Suppressor macrophage treated with lipopolysaccharide for 4 hours (primary cell): Measurements from ENCODE around the gene ATP9A.
A peak's percentile ranks its signal among the peaks of the same experiment; 100 is the strongest.
"Not testable (repeated sequence)": the region's sequence is repeated elsewhere in the genome, so short reads cannot be mapped to it uniquely, and the experiment has no call there.

Experiments
- DNase-seq: peaks from one replicate; pipeline ENCODE4 v3.0.0-alpha.2; 2020

The ATP9A gene, protein sequence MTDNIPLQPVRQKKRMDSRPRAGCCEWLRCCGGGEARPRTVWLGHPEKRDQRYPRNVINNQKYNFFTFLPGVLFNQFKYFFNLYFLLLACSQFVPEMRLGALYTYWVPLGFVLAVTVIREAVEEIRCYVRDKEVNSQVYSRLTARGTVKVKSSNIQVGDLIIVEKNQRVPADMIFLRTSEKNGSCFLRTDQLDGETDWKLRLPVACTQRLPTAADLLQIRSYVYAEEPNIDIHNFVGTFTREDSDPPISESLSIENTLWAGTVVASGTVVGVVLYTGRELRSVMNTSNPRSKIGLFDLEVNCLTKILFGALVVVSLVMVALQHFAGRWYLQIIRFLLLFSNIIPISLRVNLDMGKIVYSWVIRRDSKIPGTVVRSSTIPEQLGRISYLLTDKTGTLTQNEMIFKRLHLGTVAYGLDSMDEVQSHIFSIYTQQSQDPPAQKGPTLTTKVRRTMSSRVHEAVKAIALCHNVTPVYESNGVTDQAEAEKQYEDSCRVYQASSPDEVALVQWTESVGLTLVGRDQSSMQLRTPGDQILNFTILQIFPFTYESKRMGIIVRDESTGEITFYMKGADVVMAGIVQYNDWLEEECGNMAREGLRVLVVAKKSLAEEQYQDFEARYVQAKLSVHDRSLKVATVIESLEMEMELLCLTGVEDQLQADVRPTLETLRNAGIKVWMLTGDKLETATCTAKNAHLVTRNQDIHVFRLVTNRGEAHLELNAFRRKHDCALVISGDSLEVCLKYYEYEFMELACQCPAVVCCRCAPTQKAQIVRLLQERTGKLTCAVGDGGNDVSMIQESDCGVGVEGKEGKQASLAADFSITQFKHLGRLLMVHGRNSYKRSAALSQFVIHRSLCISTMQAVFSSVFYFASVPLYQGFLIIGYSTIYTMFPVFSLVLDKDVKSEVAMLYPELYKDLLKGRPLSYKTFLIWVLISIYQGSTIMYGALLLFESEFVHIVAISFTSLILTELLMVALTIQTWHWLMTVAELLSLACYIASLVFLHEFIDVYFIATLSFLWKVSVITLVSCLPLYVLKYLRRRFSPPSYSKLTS

DNA sequence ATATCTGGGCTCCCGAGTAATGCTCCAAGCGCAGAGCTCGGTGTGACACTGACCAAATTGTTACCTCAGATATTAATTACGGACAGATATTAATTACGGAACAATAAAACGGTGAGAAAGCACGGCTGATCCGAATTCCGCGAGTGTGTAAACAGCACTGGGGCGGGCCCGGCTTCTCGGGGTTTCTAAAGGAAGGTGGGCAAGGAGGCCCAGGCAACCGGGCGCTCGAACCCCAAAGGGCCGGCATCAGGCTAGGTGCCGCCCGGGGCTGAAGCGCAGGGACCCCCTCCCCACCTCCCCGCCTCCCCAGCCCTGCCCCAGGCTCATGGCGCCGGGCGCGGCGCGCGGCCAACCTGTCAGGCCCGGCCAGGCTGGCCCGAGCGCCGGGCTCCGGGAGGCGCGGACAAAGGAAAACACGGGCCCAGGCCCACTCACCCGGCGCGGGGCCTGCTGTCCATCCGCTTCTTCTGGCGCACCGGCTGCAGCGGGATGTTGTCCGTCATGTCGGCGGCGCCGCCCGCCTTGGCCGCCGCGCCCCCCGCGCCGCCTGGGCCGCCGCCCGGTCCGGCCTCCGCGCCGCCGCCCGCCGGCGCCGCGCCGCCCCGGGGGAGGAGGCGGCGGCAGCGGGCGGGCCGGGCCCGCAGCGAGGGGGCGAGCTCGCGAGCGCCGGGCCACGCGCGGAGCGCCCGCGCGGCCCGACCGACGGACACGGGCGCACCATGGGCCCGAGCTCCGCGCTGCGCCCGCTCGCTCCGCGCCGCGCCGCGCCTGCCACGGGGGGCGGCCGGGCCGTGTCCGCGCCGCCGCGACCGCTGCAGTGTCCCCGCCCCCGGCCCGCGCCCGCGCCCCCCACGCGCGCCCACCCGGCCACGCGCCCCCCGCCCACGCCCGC, at the start of gene ATP9A:
TSS of gene ATP9A (minus strand) at position 524 of the 892 bp plus-strand sequence. CDS start at position 503, 21 bp downstream.
- no peak for DNase-seq

GRCh38 chr20:51816856-51817255, 48.7 kb upstream of the ATP9A start:
- not testable (repeated sequence) for DNase-seq

DNA sequence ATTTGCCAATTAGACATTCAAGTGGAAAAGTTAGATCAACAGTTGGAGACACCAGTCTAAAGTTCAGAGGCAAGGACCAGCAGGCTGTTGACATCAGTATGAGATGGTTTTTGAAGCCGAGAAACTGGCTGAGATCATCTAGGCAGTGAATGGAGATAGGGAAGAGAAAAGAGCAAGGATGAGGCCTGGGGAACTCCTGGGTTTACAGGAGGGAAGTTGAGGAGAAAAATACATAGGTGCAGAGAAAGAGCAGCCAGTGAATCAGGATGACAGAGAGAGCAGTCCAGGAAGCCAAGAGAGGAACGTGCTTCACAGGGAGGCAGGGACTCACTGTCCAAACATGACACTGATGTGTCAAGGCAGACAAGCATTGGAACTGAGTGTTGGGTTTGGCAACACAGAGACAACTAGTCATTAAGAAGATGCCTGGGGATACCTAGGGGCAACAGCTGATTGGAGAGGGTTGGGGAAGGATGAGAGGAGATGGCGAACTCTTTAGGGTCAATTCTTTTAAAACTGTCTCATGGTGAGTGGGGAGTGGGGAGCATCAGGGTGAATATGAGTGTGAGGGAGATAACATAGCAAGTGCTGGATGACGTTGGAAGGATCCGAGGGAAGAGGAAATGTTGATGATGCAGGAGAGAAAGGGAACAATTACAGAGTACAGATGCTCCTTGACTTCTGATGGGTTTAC, 47.3 kb upstream of the ATP9A start:
- DNase-seq: no peak

DNA sequence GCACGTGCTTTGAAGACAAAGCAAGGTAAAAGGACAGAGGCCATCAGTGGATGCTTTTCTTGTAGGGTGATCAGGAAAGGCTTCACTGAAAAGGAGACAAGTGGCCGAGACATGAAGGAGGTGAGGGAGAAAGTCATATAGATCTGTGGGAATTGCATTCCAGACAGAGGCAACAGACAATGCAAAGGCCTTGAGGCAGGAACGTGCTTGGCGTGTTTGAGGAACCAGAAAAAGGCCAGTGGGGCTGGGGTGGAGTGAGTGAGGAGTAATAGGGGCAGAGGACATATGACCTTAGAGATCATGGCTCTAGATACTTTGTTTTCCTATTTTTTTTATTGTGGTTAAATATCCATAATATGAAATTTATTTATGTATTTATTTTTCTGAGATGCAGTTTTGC, 44.7 kb upstream of the ATP9A start:
- DNase-seq: no peak

- DNase-seq: no peak
Measured at GRCh38 chr20:51811514-51812128, 43.4 kb upstream of the ATP9A start.

GRCh38 chr20:51811042-51811355, 42.8 kb upstream of the ATP9A start:
- no peak for DNase-seq

GRCh38 chr20:51810155-51811041, 42.2 kb upstream of the ATP9A start:
- DNase-seq: no peak

GRCh38 chr20:51807720-51808250, 39.6 kb upstream of the ATP9A start:
- no peak for DNase-seq

GRCh38 chr20:51804754-51805153, 36.6 kb upstream of the ATP9A start:
- DNase-seq: no peak

- no peak for DNase-seq
Measured at GRCh38 chr20:51803148-51803854, 35.1 kb upstream of the ATP9A start.

- DNase-seq: no peak
Measured at GRCh38 chr20:51802170-51802751, 34.1 kb upstream of the ATP9A start, which contains the start of gene SALL4. Gene SALL4, minus strand, starts transcription at chr20:51802521. Its CDS starts 113 bp downstream, at chr20:51802408.

- DNase-seq: no peak
Measured at GRCh38 chr20:51801823-51802123, 33.6 kb upstream of the ATP9A start.

DNA sequence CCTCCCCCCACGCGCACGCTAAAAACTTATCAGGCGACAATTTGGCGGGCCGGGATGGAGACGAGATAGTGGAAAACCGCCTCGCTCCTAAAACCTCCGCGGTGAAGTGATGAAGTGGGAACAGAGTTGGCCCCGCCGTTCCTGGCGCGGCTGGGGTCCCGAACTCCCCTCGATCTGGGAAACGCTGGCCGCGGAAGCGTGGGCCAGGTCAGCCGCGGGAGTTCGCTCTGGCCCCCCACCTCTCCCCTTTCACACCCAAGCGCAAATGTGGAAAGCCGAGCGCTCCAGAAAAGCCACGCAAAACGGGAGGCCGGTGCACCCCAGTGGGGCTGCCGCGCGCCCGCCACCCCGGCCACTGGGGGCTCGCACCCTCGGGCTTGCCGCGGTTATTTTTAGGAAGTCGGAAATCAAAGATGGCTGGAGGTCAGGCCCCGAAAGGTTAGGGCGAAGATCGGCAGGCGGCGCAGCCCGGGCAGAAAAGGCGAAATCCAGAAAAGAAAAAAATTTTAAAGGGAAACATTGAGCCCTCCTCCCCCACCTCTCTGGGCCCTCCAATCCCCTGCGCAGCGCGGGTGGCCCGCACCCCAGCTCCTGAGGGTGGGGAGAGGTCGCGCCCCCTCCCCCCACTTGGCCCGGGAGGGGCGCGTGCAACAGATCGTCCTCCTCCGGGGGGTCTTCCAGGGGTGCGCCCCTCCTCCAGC, 33.1 kb upstream of the ATP9A start:
- peak; percentile 9 for DNase-seq

- DNase-seq: no peak
Measured at GRCh38 chr20:51800872-51801121, 32.6 kb upstream of the ATP9A start.

DNA sequence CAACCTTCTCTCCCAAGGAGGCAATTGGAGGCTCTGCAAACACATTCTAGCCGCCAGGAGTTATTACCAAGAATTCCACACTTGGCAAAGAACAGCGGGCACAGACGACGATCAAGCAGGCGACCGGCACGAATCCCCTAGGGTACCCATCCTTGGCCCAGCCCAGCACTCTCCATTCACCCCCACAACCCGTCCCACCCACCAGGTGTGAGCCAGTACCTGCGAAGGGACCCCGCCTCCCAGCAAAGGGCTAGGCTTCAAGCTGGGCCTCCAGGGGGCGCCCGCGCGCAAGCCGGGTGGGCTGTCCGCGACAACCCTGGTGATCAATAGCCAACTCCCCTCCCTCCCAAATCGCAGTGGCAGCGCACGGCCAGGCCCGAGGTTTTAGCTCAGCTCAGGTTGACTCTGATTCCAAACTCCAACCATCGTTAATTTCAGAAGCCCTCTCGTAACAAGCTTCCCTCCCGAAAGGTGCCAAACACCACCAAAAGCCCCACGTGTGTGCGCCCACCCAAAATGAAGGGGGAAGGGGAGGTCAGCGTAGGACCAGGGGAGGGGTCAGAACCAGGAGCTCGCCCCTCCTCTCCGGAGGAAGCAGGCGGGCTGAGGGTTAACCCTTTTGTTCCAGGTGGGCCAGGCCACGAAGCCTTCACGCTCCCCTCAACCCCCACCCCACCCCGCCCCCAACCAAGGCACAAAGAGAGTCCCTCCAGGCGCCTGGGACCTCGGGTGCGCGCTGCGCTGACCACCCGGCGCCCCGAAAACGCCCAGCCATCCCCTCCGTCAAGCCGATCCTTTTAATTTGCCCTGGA, 32.1 kb upstream of the ATP9A start:
- peak; percentile 28 for DNase-seq

- peak; percentile 27 for DNase-seq
Measured at GRCh38 chr20:51799401-51799860, 31.2 kb upstream of the ATP9A start.

GRCh38 chr20:51797357-51798025, 29.3 kb upstream of the ATP9A start:
- DNase-seq: no peak
